HG02938 (cell line): ENCODE measurements around the gene FOXS1.
"Not testable (repeated sequence)": the region's sequence is repeated elsewhere in the genome, so short reads cannot be mapped to it uniquely, and the experiment has no call there.

Experiments used
- ATAC-seq: cut with Tn5 transposase; IDR thresholded peaks from one replicate; pipeline ENCODE4 v1.9.1; 2021; ENCODE audit warnings: mild to moderate bottlenecking, moderate library complexity; ENCODE audit not compliant: unreplicated experiment

FOXS1 gene

GRCh38 chr20:31840906-31841816, 4.2 kb downstream of the FOXS1 start:
- no peak for ATAC-seq

DNA sequence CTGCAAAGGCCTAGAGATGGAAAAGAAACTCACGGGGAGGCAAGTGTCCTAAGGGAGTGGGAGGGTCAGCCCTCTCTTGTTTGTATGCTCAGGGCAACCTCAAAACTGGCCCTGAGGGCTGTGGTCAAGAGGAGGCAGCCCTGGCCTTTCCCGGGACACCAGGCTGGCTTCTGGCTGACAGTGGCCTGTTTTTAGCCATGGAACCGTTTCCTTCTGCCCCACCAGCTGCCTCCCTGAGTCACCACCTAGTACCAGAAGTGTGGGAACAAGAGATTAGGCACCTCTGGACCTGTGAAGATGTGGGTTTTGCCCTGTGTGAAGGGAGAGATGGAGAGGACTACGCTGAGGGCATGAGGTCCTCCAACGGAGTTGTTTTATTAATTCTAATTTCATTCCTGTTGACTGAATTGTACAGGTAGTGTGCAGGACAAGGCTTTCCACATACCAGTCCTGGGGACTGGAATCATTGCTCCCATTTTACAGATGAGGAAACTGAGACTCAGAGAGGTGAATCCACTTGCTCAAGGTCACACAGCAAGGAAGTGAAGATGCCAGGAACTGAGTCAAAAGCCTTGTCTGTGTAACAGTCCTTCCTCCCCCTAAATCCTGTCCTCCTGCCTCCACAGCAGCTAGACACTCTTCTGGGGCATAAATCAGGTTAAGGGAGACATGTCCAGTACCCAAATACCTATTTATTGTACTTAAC, 5.5 kb downstream of the FOXS1 start:
- ATAC-seq, result no peak

DNA sequence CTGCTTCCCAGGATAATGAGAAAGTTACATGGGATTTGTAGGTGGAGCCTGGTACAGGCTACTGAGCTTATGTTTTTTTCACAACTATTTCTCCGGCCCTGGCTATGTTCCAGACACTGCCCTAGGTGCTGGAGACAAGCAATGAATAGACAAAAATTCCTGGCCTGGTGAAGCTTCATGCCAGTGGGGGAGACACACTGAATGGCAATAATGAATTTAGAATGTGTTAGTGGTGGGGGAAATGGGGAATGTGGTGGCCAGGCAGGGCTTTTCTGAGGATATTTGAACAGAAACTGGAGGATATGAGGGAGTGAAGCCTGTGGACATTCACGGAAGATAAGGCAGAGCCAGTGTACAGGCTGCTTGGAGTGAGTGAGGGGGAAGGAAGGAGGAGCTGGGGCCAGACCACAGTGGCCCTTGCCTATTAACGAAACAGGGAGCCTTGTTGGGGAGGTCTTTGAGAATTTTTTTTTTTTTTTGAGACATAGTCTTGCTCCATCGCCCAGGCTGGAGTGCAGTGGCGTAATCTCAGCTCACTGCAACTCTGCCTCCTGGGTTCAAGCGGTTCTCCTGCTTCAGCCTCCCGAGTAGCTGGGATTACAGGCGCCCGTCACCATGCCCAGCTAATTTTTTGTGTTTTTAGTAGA, 6.6 kb downstream of the FOXS1 start:
- ATAC-seq, result no peak

DNA sequence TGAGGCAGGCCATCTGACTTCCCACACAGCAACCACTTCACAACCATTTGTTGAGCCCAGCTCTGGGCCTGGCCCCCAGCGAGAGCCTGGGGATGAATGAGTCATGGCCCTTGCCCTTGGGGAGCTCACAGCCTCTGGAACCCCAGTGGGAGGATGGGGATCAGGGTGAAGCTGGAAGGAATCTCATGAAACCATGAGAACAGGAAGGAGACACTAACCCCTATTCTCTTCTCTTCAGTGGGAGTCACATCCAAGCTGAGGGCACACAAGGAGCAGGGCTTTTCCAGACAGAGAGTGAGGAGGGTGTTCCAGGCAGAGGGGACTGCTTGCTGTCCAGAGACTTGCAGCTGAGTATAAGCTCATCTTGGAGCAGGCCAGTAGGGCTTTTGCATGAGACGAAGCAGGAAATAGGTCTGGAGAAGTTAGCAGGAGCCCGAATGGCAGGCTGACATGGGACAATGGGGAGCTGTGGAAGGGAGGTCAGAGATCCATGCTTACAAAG, 7.5 kb downstream of the FOXS1 start:
- no peak for ATAC-seq

- ATAC-seq, result no peak
Measured at GRCh38 chr20:31836853-31837608, 8.4 kb downstream of the FOXS1 start.

- no peak for ATAC-seq
Measured at GRCh38 chr20:31835977-31836852, 9.2 kb downstream of the FOXS1 start.

GRCh38 chr20:31835554-31835953, 9.8 kb downstream of the FOXS1 start:
- ATAC-seq, result no peak

- ATAC-seq, result no peak
Measured at GRCh38 chr20:31833931-31834521, 11.4 kb downstream of the FOXS1 start.

DNA sequence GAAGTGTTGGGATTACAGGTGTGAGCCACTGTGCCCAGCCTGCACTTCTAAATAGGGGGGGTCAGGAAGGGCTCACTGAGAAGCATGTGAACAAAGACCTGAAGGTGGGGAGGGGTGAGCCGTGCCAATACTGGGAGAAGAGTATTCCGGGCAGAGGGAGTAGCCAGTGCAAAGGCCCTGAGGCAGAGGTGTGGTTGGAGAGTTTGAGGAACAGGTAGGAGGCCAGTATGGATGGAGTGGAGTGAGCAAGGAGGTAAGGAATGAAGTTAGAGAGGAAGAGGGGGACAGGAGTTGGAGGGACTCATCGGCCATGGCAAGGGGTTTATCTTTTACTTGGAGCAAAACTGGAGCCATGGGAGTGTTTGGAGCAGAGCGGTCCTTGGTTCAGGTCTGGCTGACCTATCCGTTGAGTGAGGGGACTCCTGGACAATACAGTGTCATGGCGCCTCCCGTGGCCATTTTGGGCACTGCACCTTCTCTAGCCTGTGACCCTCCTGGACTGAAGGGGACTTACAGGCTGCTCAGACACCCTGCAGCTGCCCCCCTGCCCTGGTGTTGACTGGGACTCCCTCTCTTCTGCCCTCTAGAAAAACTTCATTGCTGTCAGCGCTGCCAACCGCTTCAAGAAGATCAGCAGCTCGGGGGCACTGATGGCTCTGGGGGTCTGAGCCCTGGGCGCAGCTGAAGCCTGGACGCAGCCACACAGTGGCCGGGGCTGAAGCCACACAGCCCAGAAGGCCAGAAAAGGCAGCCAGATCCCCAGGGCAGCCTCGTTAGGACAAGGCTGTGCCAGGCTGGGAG, 12.1 kb downstream of the FOXS1 start:
- ATAC-seq, result no peak

DNA sequence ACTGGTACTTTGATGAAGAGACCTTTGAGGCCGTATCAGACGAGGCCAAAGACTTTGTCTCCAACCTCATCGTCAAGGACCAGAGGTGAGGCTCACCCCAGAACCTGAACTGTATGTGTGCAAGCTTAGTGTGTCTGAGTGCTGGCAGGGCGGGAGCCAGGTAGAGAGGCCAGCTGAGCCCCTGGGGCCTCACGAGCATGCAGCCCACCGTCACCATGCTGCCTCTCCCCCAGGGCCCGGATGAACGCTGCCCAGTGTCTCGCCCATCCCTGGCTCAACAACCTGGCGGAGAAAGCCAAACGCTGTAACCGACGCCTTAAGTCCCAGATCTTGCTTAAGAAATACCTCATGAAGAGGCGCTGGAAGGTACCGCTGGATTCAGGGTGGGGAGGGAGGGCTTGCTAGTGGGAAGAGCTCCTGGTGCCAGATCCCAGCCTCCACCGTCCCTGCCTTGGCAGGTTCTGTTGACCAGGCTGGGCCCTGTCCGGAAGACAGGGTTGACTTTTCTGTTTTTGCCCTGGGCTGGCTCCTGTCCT, 13.6 kb downstream of the FOXS1 start:
- ATAC-seq, result no peak

GRCh38 chr20:31831211-31831610, 14.2 kb downstream of the FOXS1 start:
- no peak for ATAC-seq

GRCh38 chr20:31830406-31830981, 14.9 kb downstream of the FOXS1 start:
- no peak for ATAC-seq

- no peak for ATAC-seq
Measured at GRCh38 chr20:31829731-31830130, 15.7 kb downstream of the FOXS1 start.

DNA sequence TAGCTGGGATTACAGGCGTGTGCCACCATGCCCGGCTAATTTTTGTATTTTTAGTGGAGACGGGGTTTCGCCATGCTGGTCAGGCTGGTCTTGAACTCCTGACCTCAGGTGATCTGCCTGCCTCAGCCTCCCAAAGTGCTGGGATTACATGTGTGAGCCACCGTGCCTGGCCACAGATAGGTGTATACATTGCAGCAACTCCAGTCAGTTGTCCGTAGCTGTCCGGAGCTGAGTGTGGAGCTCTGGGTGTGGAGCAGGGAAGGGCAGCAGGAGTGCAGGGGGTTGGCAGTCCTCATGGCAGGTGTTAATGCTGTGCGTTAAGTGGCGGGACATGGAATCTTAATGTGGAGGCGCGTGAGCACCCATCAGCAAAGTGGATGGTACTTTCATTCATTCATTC, 17.4 kb downstream of the FOXS1 start:
- not testable (repeated sequence) for ATAC-seq

- no peak for ATAC-seq
Measured at GRCh38 chr20:31827059-31827458, 18.3 kb downstream of the FOXS1 start.

DNA sequence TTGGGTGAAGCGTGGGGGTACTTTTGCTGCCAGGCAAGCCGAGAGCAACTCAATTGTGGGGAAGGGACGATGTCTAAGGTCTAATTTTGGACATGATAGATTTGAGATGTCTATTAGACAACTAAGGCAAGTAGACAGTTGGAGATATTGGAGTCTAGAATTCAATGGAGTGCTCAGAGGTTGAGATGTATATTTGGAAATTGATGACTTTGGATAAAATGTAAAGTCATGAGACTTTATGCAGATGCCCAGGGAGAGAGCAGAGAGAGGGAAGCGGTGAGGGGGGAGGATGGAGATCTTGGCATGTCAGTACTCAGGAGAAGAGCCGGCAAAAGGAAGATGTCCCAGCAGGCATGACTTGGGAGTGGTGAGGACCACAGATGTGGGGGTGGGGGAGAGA, 19.3 kb downstream of the FOXS1 start:
- no peak for ATAC-seq

DNA sequence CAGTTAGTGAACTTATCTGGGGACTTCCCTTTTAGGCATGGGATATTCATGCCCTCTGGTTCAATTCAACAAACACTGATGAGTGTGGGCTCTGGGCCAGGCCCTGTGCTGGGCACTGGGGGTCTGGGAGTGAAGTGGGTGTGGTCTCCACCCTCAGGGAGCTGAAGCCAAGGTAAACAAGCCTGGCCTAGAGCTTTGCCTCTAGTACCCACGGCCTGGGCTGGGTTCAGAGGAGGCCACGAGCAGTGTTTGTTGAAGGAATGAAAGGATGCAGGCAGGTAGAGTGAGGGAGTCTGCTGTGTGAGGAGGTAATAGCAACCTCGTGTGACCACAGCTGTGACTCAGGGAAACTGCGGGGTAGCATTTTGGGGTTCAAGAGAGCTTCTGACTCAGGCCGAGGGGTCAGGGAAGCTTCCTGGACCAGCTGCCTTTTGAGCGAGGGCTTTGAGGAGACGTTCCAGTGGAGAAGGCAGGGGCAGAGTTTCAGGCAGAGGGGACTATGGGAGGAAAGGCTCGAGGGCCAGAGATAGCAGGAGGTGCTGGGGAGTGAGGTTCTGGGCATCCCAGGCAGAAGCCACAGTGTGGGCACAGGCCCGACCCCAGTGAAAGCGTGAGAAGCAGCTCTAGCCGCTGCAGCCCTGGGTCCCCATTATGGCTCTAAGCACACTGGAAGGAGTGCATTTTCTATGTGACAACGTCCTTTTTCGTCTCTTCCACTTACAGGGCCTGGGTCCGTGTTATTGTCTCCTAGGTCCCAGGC, 20.7 kb downstream of the FOXS1 start:
- no peak for ATAC-seq
